HepG2 (cell line): ENCODE results near the gene TM4SF20. TPM values are rescaled to one million over a fixed set of nuclear protein-coding genes. Genes with fewer than 3 reads are reported as not detected.
A peak's percentile ranks its signal among the peaks of the same experiment; 100 is the strongest.

ENCODE experiments used
- FOXO1 ChIP-seq: sonication (generic); formaldehyde crosslinking; IDR thresholded peaks from 2 replicates; pipeline ENCODE4 v1.4.0; 2020; ENCODE audit warnings: missing genetic modification reagents
- NFKBIZ ChIP-seq: IDR thresholded peaks from 2 replicates; pipeline ENCODE4 v1.6.1; 2018; ENCODE audit warnings: missing genetic modification reagents, missing compliant biosample characterization
- NFYB ChIP-seq: sonication (generic); formaldehyde crosslinking; IDR thresholded peaks from 2 replicates; pipeline ENCODE4 v1.4.0; 2020; ENCODE audit warnings: missing genetic modification reagents
- REPIN1 ChIP-seq: sonication (generic); formaldehyde crosslinking; IDR thresholded peaks from 2 replicates; pipeline ENCODE4 v1.8.0; 2022; ENCODE audit warnings: missing genetic modification reagents, low read depth, mild to moderate bottlenecking, borderline replicate concordance
- REXO4 ChIP-seq: sonication (generic); formaldehyde crosslinking; IDR thresholded peaks from 2 replicates; pipeline ENCODE4 v1.8.0; 2022; ENCODE audit warnings: missing genetic modification reagents, mild to moderate bottlenecking, borderline replicate concordance
- ZNF274 ChIP-seq: sonication (generic); formaldehyde crosslinking; IDR thresholded peaks from 2 replicates; pipeline ENCODE4 v1.5.1; 2020; ENCODE audit warnings: mild to moderate bottlenecking, missing genetic modification reagents
- ZNF337 ChIP-seq: sonication (generic); formaldehyde crosslinking; IDR thresholded peaks from 2 replicates; pipeline ENCODE4 v1.5.1; 2020; ENCODE audit warnings: missing genetic modification reagents, low read depth, mild to moderate bottlenecking, borderline replicate concordance
- ZNF644 ChIP-seq: IDR thresholded peaks from 2 replicates; pipeline ENCODE4 v1.6.1; 2016; ENCODE audit warnings: low read depth
- ZNF674 ChIP-seq: sonication (generic); formaldehyde crosslinking; IDR thresholded peaks from 2 replicates; pipeline ENCODE4 v1.5.0; 2020; ENCODE audit warnings: low read depth, mild to moderate bottlenecking, missing genetic modification reagents
- ZNF781 ChIP-seq: sonication (generic); formaldehyde crosslinking; IDR thresholded peaks from 2 replicates; pipeline ENCODE4 v1.5.1; 2020; ENCODE audit warnings: borderline replicate concordance, mild to moderate bottlenecking, missing genetic modification reagents; ENCODE audit errors: not compliant biosample characterization
- ZSCAN29 ChIP-seq: sonication (generic); formaldehyde crosslinking; conservative IDR thresholded peaks from 2 replicates; pipeline ENCODE4 v1.4.0; 2020; ENCODE audit warnings: mild to moderate bottlenecking, missing genetic modification reagents
- ZSCAN9 ChIP-seq: IDR thresholded peaks from 2 replicates; pipeline ENCODE4 v1.6.1; 2016; ENCODE audit warnings: borderline replicate concordance
- polyA plus RNA-seq, 8 experiments: library from polyadenylated mRNA; depleted of rRNA in 3 of 8; stranded (reverse) in 7 of 8; unstranded in 1 of 8; fragments of >200 nt; fragmentation: Illumina TruSeq in 4 of 8; extraction: Trizol in 4 of 8; gene quantifications; 2 replicates each; pipeline versions ENCODE4 v1.2.1 to v1.2.3, GENCODE V29; 2011 to 2016; ENCODE audit warnings: low read depth in 4 of 8, missing spikeins in 1 of 8, mixed read lengths in 1 of 8; ENCODE audit not compliant: insufficient read depth in 1 of 8
- total RNA-seq, 5 experiments: library from RNA; depleted of rRNA; stranded (reverse); fragments of >200 nt; fragmentation: Illumina TruSeq; extraction: Trizol; gene quantifications; 2 replicates each; pipeline ENCODE4 v1.2.3, GENCODE V29; 2016; ENCODE audit warnings: low read depth in 1 of 5
- TF ChIP-seq, protein P1 (sequence below): sonication (generic); formaldehyde crosslinking; IDR thresholded peaks from 2 replicates; pipeline ENCODE4 v1.5.1; 2020; ENCODE audit warnings: mild to moderate bottlenecking, missing genetic modification reagents, borderline replicate concordance
- TF ChIP-seq, protein P2 (sequence below): sonication (generic); formaldehyde crosslinking; IDR thresholded peaks from 2 replicates; pipeline ENCODE4 v1.5.0; 2020; ENCODE audit warnings: missing genetic modification reagents
- TF ChIP-seq, protein P3 (sequence below): IDR thresholded peaks from 2 replicates; pipeline ENCODE4 v1.6.1; 2012; ENCODE audit warnings: low read depth, low read length, improper control_type of control experiment
- TF ChIP-seq, protein P4 (sequence below): sonication (generic); formaldehyde crosslinking; IDR thresholded peaks from 2 replicates; pipeline ENCODE4 v1.4.0; 2020; ENCODE audit warnings: missing genetic modification reagents
- TF ChIP-seq, protein P5 (sequence below): sonication (generic); formaldehyde crosslinking; IDR thresholded peaks from 2 replicates; pipeline ENCODE4 v1.5.0; 2020; ENCODE audit warnings: missing genetic modification reagents, mild to moderate bottlenecking, borderline replicate concordance

TM4SF20 gene
- total and polyA plus RNA-seq, 2 of the 13 experiments (the other 11 are each of a cell fraction or from before 2014, with no cell fraction given): not detected

DNA sequence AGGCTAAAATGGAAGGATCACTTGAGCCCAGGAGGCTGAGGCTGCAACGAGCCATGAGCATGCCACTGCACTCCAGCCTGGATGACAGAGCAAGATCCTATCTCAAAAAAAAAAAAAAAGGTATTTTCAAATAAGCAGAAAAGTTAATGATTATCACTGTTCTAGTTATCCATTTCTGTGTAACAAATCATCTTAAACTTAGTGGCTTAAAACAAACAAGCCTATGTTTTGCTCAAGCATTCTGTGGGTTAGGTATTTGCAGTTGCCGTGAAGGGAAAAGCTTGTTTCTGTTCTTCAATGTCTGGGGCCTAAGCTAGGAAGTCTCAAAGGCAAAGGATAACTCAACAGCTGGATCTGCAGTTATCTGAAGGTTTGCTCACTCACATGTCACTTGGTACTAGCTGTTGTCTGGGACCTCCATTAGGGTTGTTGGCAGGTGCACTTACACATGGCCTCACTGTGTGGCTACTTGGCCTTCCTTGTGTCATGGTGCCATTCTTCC, 40.0 kb downstream of the TM4SF20 start (continued):
- TF ChIP-seq, protein P1, sequence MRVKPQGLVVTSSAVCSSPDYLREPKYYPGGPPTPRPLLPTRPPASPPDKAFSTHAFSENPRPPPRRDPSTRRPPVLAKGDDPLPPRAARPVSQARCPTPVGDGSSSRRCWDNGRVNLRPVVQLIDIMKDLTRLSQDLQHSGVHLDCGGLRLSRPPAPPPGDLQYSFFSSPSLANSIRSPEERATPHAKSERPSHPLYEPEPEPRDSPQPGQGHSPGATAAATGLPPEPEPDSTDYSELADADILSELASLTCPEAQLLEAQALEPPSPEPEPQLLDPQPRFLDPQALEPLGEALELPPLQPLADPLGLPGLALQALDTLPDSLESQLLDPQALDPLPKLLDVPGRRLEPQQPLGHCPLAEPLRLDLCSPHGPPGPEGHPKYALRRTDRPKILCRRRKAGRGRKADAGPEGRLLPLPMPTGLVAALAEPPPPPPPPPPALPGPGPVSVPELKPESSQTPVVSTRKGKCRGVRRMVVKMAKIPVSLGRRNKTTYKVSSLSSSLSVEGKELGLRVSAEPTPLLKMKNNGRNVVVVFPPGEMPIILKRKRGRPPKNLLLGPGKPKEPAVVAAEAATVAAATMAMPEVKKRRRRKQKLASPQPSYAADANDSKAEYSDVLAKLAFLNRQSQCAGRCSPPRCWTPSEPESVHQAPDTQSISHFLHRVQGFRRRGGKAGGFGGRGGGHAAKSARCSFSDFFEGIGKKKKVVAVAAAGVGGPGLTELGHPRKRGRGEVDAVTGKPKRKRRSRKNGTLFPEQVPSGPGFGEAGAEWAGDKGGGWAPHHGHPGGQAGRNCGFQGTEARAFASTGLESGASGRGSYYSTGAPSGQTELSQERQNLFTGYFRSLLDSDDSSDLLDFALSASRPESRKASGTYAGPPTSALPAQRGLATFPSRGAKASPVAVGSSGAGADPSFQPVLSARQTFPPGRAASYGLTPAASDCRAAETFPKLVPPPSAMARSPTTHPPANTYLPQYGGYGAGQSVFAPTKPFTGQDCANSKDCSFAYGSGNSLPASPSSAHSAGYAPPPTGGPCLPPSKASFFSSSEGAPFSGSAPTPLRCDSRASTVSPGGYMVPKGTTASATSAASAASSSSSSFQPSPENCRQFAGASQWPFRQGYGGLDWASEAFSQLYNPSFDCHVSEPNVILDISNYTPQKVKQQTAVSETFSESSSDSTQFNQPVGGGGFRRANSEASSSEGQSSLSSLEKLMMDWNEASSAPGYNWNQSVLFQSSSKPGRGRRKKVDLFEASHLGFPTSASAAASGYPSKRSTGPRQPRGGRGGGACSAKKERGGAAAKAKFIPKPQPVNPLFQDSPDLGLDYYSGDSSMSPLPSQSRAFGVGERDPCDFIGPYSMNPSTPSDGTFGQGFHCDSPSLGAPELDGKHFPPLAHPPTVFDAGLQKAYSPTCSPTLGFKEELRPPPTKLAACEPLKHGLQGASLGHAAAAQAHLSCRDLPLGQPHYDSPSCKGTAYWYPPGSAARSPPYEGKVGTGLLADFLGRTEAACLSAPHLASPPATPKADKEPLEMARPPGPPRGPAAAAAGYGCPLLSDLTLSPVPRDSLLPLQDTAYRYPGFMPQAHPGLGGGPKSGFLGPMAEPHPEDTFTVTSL (CRISPR knock-in tag): no peak
- no peak; the same call in 1 of the 2 replicates for TF ChIP-seq NFYB
- no peak for TF ChIP-seq ZNF274 (CRISPR knock-in tag)
- TF ChIP-seq ZSCAN9 (CRISPR knock-in tag): peak; percentile 39; the same call in 1 of the 2 replicates
- no peak for TF ChIP-seq ZSCAN29 (CRISPR knock-in tag)
- TF ChIP-seq, protein P2, sequence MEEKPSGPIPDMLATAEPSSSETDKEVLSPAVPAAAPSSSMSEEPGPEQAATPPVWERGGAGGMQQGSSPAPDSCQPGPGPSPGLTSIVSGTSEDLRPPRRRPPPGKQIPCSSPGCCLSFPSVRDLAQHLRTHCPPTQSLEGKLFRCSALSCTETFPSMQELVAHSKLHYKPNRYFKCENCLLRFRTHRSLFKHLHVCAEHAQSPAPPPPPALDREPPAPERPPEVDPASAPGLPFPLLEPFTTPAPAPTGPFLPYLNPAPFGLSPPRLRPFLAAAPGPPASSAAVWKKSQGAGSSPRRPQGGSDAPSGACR (CRISPR knock-in tag): no peak
- TF ChIP-seq, protein P3, sequence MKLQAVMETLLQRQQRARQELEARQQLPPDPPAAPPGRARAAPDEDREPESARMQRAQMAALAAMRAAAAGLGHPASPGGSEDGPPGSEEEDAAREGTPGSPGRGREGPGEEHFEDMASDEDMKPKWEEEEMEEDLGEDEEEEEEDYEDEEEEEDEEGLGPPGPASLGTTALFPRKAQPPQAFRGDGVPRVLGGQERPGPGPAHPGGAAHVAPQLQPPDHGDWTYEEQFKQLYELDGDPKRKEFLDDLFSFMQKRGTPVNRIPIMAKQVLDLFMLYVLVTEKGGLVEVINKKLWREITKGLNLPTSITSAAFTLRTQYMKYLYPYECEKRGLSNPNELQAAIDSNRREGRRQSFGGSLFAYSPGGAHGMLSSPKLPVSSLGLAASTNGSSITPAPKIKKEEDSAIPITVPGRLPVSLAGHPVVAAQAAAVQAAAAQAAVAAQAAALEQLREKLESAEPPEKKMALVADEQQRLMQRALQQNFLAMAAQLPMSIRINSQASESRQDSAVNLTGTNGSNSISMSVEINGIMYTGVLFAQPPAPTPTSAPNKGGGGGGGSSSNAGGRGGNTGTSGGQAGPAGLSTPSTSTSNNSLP: peak; percentile 46
- no peak for TF ChIP-seq ZNF337 (CRISPR knock-in tag)
- TF ChIP-seq FOXO1 (CRISPR knock-in tag): no peak
- TF ChIP-seq, protein P4, sequence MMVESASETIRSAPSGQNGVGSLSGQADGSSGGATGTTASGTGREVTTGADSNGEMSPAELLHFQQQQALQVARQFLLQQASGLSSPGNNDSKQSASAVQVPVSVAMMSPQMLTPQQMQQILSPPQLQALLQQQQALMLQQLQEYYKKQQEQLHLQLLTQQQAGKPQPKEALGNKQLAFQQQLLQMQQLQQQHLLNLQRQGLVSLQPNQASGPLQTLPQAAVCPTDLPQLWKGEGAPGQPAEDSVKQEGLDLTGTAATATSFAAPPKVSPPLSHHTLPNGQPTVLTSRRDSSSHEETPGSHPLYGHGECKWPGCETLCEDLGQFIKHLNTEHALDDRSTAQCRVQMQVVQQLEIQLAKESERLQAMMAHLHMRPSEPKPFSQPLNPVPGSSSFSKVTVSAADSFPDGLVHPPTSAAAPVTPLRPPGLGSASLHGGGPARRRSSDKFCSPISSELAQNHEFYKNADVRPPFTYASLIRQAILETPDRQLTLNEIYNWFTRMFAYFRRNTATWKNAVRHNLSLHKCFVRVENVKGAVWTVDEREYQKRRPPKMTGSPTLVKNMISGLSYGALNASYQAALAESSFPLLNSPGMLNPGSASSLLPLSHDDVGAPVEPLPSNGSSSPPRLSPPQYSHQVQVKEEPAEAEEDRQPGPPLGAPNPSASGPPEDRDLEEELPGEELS (CRISPR knock-in tag): no peak
- TF ChIP-seq ZNF781: no peak
- no peak for TF ChIP-seq REXO4
- TF ChIP-seq, protein P5, sequence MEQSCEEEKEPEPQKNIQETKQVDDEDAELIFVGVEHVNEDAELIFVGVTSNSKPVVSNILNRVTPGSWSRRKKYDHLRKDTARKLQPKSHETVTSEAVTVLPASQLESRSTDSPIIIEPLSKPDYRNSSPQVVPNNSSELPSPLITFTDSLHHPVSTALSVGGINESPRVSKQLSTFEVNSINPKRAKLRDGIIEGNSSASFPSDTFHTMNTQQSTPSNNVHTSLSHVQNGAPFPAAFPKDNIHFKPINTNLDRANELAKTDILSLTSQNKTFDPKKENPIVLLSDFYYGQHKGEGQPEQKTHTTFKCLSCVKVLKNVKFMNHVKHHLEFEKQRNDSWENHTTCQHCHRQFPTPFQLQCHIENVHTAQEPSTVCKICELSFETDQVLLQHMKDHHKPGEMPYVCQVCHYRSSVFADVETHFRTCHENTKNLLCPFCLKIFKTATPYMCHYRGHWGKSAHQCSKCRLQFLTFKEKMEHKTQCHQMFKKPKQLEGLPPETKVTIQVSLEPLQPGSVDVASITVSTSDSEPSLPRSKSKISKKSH: no peak
- TF ChIP-seq NFKBIZ: no peak
- peak; percentile 82 for TF ChIP-seq ZNF644 (CRISPR knock-in tag)
- no peak for TF ChIP-seq ZNF674 (CRISPR knock-in tag)
- TF ChIP-seq REPIN1 (CRISPR knock-in tag): no peak; the same call in 1 of the 2 replicates
